Left cardiac atrium (tissue), 4 donors: Measurements from ENCODE around the gene ATRX. TPM values are rescaled to one million over a fixed set of nuclear protein-coding genes. Genes with fewer than 3 reads are reported as not detected.
A peak's percentile ranks its signal among the peaks of the same experiment; 100 is the strongest.
"Not testable (repeated sequence)": the region's sequence is repeated elsewhere in the genome, so short reads cannot be mapped to it uniquely, and the experiment has no call there.

Source experiments
- ATAC-seq, 2 donors: fragments of 200-7000 bp; cut with Tn5 transposase; one replicate each; pipeline ENCODE4 v1.9.1; 2020; ENCODE audit warnings: mild to moderate bottlenecking in 2 of 2, moderate library complexity in 2 of 2
- DNase-seq: peaks from one replicate; pipeline ENCODE4 v3.0.0-alpha.2; 2020
- intact Hi-C, 2 donors: fragments of 100-400 bp; cut with DNase I; formaldehyde crosslinking; loops; one replicate each; pipeline versions ENCODE4 v1.14.1 to v1.15.1; 2022 to 2023
- long read RNA-seq: library from polyadenylated mRNA; unstranded; transcript quantifications from one replicate; pipeline ENCODE4 v2.0.0, GENCODE V29; 2021
- total RNA-seq, 2 donors: library from RNA; stranded (reverse); fragmentation: NEBNext Ultra II Directional; extraction: Animal tissue kit (Norgen Biotek cat#: 25700); gene quantifications; one replicate each; pipeline ENCODE4 v1.2.1, GENCODE V29; 2021
- donor health status: DM: no; HTN: yes; CAD: no.
- donor health status: DM: no; HTN: yes; CAD: no; lungs with severe emphysema.
- donor health status: DM: yes; HTN: yes; CAD: no.
- donor health status: Dilated cardiomyopathy.

The ATRX gene, protein sequence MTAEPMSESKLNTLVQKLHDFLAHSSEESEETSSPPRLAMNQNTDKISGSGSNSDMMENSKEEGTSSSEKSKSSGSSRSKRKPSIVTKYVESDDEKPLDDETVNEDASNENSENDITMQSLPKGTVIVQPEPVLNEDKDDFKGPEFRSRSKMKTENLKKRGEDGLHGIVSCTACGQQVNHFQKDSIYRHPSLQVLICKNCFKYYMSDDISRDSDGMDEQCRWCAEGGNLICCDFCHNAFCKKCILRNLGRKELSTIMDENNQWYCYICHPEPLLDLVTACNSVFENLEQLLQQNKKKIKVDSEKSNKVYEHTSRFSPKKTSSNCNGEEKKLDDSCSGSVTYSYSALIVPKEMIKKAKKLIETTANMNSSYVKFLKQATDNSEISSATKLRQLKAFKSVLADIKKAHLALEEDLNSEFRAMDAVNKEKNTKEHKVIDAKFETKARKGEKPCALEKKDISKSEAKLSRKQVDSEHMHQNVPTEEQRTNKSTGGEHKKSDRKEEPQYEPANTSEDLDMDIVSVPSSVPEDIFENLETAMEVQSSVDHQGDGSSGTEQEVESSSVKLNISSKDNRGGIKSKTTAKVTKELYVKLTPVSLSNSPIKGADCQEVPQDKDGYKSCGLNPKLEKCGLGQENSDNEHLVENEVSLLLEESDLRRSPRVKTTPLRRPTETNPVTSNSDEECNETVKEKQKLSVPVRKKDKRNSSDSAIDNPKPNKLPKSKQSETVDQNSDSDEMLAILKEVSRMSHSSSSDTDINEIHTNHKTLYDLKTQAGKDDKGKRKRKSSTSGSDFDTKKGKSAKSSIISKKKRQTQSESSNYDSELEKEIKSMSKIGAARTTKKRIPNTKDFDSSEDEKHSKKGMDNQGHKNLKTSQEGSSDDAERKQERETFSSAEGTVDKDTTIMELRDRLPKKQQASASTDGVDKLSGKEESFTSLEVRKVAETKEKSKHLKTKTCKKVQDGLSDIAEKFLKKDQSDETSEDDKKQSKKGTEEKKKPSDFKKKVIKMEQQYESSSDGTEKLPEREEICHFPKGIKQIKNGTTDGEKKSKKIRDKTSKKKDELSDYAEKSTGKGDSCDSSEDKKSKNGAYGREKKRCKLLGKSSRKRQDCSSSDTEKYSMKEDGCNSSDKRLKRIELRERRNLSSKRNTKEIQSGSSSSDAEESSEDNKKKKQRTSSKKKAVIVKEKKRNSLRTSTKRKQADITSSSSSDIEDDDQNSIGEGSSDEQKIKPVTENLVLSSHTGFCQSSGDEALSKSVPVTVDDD (N-terminal part only)
- total RNA-seq: 10 to 100 TPM; 69.5 to 75.4 TPM
- long read RNA-seq, partial matches to known transcripts: 65 of 94 reads
- long read RNA-seq, other reads (novel, unspliced or antisense): 21 of 94 reads

DNA sequence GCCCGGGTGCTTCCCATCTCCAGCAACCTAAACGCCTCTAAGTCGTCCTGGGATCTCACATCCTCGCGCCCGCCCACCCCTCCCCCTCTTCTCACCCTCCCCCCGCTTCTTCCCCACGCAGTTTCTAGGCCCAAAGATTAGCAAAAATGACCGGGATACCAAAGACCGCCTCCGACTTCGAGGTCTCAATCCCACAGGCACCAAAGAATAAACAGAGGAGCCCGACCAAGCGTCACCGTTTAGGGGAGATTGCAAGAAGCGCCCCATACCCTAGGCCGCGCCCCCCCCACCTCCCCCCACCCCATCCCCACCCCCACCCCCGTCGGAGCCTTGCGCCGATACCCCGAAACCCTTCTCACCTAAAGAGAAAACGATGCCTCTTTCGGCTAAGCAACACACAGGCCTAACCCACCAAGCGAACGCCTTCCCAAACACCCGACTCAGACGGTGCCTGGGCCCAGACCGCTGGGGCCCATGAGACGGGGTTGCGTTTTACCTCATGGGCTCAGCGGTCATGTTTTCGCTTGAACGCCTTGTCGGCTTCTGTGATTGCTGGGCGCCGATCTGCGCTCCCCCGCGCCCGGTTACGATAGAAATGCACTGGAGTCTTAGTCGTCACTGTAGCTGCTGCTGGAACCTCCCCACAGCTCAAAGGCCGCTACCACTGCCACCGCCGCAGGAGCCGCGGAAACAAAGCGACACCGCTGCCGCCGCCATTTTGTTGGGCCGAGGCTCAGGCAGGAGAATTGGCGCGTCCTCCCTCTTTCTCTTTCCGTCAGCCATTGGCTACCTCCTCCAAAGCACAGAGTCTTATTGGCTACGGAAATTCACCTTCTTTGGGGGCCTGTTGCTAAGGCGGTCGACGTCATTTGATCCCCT, at the start of gene ATRX:
Gene ATRX, minus strand, starts transcription at position 731 of the 879 bp plus-strand sequence. Its CDS starts 215 bp downstream, at position 516.
- DNase-seq (peak; percentile 72), ATAC-seq (peak; percentile 95 to 98)
- intact Hi-C loops: no loop called here

DNA sequence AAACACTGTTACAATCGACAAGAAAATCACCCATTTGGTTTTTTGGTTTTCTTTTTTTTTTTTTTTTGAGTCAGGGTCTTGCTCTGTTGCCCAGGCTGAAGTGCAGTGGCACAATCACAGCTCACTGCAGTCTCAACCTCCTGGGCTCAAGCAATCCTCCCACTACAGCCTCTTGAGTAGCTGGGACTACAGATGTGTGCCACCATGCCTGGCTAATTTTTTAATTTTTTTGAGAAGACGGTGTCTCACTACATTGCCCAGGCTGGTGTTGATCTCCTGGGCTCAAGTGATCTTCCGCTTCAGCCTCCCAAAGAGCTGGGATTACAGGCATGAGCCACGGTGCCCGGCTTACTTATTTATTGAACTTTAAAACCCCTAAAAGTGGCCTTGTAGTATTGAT, 45.5 kb upstream of the ATRX start:
- DNase-seq, ATAC-seq, intact Hi-C loops: not testable (repeated sequence)

DNA sequence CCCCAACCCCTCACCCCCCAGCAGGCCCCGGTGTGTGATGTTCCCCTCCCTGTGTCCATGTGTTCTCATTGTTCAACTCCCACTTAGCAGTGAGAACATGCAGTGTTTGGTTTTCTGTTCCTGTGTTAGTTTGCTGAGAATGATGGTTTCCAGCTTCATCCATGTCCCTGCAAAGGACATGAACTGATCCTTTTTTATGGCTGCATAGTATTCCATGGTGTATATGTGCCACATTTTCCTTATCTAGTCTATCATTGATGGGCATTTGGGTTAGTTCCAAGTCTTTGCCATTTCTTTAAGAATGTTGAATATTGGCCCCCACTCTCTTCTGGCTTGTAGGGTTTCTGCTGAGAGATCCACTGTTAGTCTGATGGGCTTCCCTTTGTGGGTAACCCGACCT, 36.0 kb upstream of the ATRX start:
- ATAC-seq, intact Hi-C loops, DNase-seq: not testable (repeated sequence)

DNA sequence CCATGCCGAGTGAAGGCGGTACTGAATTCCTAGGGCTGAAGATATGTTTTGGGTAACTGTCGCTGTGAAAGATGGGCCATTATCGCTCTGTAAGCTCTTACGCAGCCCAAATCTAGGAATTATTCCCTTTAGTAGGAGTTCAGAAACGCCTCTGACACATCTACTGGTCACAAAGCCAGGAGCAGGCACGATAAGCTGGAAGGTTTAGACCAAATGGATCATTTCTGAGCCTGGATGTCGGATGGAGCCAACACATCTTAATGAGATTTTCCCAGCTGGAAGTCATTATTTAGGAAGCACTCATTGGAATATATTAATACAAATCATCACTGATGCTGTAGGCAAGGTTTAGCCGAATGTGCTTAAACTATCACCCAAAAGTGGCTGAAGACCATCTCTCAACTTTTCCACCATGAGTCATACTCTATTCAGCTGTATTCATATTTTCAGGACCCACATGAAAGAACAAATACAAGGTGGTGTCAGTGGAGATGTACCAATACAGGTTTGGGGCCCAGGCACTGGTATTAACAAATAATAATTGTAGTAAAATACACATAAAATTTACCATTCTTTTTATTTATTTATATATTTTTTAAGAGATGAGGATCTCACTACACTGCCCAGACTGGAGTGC, 34.2 kb upstream of the ATRX start:
- intact Hi-C loops: no loop called here
- DNase-seq (no peak), ATAC-seq (no peak)

DNA sequence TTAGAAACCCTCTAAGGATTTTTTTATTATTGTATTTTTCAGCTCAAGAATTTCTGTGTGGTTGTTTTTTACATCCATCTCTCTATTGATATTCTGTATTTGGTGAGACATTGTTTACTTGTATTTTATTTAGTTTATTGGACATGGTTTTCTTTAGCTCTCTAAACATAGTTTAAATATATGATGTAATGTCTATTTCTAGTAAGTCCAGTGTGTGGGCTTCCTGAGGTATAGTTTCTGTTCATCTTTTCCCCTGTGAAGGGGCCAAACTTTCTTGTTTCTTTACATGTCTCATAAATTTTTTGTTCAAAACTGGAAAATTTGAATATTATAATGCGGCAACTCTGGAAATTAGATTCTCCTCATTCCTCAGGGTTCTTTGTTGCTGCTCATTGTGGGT, 28.2 kb upstream of the ATRX start:
- ATAC-seq (no peak), DNase-seq (no peak)
- intact Hi-C loops: no loop called here

DNA sequence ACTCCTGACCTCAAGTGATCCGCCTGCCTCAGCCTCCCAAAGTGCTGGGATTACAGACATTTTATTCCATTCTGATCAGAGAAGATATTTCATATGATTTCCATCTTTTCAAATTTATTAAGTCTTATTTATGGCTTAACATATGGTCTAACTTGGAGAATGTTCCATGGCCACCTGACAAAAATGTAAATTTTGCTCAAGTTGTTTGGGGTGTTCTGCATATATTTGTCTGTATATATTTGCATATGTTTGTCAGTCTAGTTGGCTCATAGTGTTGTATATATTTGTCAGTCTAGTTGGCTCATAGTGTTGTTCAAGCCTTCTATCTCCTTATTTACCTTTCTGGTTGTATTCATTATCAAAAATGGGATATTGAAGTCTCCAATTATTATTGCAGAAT, 16.2 kb upstream of the ATRX start:
- intact Hi-C loops: no loop called here
- ATAC-seq (no peak), DNase-seq (no peak)

DNA sequence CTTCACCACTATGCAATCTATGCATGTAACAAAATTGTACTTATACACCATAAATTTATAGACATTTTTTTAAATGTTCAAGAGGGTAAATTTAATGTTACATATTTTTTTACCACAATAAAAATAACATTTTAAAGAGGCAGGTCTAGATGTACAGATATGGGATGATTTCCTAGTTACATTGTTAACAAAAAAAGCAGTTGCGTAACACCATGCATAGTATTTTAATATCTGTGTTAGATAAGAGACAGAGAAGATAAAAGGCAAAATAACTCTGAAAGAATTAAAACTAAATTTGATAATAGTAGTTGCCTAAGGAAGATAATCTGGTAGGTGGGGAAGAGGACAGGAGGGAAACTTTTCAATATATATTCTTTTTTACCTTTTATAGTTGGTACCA, 9.1 kb upstream of the ATRX start:
- ATAC-seq (no peak), DNase-seq (no peak)
- intact Hi-C loops: no loop called here

DNA sequence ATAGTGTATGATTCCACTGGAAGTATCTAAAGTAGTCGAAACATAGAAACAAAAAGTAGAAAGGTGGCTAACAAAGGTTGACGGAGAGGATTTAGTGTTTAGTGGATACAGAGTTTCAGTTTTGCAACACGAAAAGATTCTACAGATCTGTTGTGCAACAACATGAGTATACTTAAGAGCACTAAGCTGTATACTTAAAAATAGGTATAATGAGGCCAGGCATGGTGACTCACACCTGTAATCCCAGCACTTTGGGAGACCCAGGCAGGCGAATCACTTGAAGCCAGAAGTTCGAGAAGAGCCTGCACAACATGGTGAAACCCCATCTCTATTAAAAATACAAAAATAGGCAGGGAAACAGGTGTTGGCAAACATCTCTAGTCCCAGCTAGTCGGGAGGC, 7.9 kb upstream of the ATRX start:
- no peak for DNase-seq
- no peak for ATAC-seq
- intact Hi-C loops: no loop called here

DNA sequence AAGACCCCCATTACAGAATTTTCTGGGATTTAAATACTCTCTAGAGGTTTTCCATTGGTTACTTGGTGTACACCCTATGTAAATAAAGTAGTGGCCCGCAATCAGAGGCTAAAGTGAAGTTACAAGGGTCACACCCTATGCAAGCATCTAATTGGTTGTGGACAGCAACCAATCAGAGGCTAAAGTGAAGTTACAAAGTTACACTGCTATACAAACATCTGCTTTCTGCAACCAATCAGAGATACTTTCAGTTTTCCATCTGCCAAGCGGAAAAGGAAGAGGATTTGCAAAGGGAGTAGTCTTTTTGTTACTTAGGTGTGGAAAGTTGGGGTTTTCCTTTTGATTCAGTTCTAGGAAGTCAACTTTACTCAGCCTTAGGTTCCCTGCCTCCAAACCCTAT, 2.0 kb upstream of the ATRX start:
- intact Hi-C loops: no loop called here
- ATAC-seq: peak in 1 of 2 donors; percentile 24
- no peak for DNase-seq

DNA sequence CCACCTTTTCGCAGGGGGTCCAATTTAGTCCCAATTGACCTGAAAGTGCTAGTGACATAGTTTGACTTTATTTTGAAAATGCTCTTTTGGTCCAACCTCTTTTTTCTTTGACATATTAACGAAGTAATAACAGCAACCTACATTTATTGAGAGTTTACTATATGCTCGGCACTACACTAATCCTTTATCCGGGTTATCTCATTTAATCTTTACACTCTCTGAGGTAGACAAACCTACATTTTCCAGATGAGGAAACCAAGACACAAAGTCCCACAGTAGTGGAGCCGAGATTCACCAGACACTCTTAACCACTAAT, 307 bp upstream of the ATRX start:
- intact Hi-C loops: no loop called here
- DNase-seq (no peak), ATAC-seq (no peak)

DNA sequence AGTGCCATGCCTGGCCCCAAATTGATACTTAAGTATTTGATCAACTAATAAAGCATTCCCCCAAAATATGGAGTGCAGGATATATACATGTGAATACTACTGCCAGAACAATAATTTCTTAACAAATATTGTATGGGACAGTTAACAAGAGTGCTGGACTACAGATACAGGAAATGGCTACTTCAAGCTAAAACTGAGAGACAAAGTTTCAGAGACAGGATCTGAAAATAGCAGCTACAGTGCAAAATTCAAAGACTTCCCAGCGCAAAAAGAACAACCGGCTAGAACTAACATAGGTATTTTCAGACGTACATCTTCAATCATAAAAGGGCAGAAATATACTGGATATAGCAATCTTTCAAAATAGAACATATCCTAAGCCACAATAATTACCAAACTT, 6.3 kb downstream of the ATRX start:
- no peak for DNase-seq
- intact Hi-C loops: no loop called here
- no peak for ATAC-seq

DNA sequence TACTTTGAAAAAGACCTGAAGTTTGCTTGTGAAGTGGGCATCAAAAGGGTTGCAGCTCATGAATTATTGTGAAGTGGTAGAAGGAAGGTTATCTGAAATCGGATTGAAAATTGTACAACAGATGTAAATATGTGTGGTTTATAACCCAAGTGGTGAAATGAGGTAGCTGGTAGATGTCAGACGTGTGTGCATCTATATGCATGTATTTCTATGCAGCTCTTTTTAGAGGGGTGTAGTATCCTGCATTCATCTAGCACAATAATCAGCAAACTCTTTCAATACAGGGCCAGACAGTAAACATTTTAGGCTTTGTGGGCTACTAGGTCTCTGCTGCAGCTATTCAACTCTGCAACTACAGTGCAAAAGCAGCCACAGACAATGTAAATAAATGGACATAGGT, 9.4 kb downstream of the ATRX start:
- DNase-seq (no peak), ATAC-seq (no peak)
- intact Hi-C loops: no loop called here

DNA sequence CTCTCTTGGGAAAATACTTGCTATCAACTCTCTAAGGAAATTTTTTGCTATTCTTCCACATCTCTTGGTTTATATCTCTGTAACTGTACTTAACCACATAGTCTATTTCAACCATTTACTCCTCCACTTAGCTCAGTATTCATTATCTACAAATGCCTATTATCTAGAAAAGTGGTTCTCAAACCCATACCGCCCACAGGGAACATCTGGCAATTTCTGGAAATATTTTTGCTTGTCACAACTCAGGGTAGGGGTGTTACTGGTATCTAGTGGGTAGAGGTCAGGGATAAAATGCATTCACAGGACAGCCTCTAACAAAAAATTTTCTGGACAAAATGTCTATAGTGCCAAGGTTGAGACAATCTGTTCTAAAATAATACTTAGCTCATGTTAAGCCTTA, 14.4 kb downstream of the ATRX start:
- no peak for ATAC-seq
- intact Hi-C loops: no loop called here
- DNase-seq: no peak

DNA sequence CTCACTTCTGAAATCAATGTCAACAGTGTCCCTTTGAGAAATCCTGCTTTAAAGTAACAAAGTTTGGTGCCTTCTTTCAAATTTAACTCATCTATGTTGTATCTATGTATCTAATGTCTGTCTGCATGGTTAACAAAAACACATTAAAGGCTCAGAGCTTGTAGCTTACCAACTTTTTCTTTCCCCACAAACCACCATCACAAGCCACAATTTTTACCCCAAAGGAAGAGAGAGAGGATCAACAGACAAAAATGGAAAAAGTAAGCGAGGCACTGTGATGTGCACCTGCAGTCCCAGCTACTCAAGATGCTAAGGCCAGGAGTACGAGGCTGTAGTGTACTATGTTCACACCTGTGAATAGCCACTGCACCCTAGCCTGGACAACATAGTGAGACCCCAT, 17.2 kb downstream of the ATRX start:
- DNase-seq (no peak), ATAC-seq (no peak)
- intact Hi-C loops: no loop called here

DNA sequence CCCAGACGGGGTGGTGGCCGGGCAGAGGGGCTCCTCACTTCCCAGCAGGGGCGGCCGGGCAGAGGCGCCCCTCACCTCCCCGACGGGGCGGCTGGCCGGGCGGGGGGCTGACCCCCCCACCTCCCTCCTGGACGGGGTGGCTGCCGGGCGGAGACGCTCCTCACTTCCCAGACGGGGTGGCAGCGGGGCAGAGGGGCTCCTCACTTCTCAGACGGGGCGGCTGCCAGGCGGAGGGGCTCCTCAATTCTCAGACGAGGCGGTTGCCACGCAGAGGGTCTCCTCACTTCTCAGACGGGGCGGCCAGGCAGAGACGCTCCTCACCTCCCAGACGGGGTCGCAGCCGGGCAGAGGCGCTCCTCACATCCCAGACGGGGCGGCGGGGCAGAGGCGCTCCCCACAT, 19.8 kb downstream of the ATRX start:
- intact Hi-C loops, DNase-seq, ATAC-seq: not testable (repeated sequence)

DNA sequence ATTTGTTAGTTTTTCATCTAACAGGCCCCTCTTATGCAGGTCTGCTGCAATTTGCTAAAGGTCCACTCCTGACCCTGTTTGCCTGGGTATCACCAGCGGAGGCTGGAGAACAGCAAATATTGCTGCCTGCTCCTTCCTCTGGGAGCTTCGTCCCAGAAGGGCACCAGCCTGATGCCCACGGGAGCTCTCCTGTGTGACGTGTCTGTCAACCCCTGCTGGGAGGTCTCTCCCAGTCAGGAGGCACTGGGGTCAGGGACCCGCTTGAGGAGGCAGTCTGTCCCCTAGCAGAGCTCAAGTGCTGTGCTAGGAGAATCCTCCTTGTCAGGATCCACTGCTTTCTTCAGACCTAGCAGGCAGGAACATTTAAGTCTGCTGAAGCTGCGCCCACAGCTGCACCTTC, 30.5 kb downstream of the ATRX start:
- no peak for ATAC-seq

DNA sequence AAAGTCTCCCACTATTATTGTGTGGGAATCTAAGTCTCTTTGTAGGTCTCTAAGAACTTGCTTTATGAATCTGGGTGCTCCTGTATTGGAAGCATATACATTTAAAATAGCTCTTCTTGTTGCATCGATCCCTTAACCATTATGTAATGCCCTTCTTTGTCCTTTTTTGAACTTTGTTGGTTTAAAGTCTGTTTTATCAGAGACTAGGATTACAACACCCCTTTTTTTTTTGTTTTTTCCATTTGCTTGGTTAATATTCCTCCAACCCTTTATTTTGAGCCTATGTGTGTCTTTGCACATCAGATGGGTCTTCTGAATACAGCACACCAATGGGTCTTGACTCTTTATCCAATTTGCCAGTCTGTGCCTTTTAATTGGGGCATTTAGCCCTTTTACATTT, 32.1 kb downstream of the ATRX start:
- DNase-seq, intact Hi-C loops, ATAC-seq: not testable (repeated sequence)

More for the DNA sequence above, 30.5 kb downstream of the ATRX start:
- DNase-seq: no peak
- intact Hi-C loops: no loop called here

DNA sequence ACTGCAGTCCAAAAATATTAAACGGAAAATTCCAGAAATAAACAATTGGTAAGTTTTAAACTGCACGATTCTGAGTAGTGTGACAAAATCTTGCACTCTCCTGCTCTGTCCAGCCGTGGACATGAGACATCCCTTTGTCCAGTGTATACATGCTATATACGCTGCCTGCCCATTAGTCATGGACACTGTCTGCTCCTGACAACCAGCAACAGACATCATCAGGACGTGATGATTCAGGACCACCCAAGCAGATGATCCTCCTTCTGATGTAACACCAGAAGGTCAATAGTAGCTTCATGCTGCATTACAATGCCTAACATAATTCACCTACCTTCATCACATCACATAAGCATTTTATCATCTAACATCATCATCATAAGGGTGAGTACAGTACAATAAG, 36.3 kb downstream of the ATRX start:
- ATAC-seq (no peak), DNase-seq (no peak)
- intact Hi-C loops: no loop called here
